Left ventricle myocardium inferior (tissue), 1 donor: Measurements from ENCODE around the gene NCR2. TPM values are rescaled to one million over a fixed set of nuclear protein-coding genes. Genes with fewer than 3 reads are reported as not detected.

Source experiments
- DNase-seq: peaks from one replicate; pipeline ENCODE4 v3.0.0-alpha.2; 2020
- H3K27ac ChIP-seq: fragments of 200-600 bp; replicated peaks from 2 replicates; pipeline ENCODE4 v1.8.0; 2021
- H3K27me3 ChIP-seq: fragments of 200-600 bp; 2 replicates; pipeline ENCODE4 v1.8.0; 2021; ENCODE audit warnings: low read depth
- H3K36me3 ChIP-seq: fragments of 200-600 bp; 2 replicates; pipeline ENCODE4 v1.8.0; 2021
- H3K4me1 ChIP-seq: fragments of 200-600 bp; 2 replicates; pipeline ENCODE4 v1.8.0; 2021
- H3K4me3 ChIP-seq: fragments of 200-600 bp; 2 replicates; pipeline ENCODE4 v1.8.0; 2021; ENCODE audit warnings: mild to moderate bottlenecking, moderate library complexity
- H3K9me3 ChIP-seq: fragments of 200-600 bp; replicated peaks from 2 replicates; pipeline ENCODE4 v1.8.0; 2021
- CTCF ChIP-seq: fragments of 200-600 bp; IDR thresholded peaks from 2 replicates; pipeline ENCODE4 v1.8.0; 2021; ENCODE audit warnings: antibody characterized with exemption, mild to moderate bottlenecking, borderline replicate concordance
- intact Hi-C: fragments of 100-400 bp; cut with micrococcal nuclease; formaldehyde crosslinking; loops from one replicate; pipeline ENCODE4 v1.11.0; 2022
- total RNA-seq: library from RNA; stranded (reverse); fragmentation: NEBNext Ultra II Directional; extraction: Animal tissue kit (Norgen Biotek cat#: 25700); gene quantifications from one replicate; pipeline ENCODE4 v1.2.1, GENCODE V29; 2021
- donor health status: DM: no; HTN: yes; CAD: no; lungs with severe emphysema.

The NCR2 gene
- total RNA-seq, 1 donor from 2014 or later = not detected

- no peak for TF ChIP-seq CTCF
- Histone ChIP-seq H3K4me1 (no peaks in the 10 kb centered on the region), H3K36me3 (no peaks in the 10 kb centered on the region), H3K27me3 (peaks cover 68% of the 10 kb centered on the region), H3K27ac (no peak overlapping the region), H3K4me3 (no peak overlapping the region), H3K9me3 (no peaks in the 10 kb centered on the region)
- intact Hi-C loops = no loop called here
- no peak for DNase-seq
Measured at GRCh38 chr6:41332842-41333736, 2.3 kb upstream of the NCR2 start.

- H3K36me3 ChIP-seq = no peaks in the 10 kb centered on the region
- no peaks in the 10 kb centered on the region for H3K9me3 ChIP-seq
- intact Hi-C loops = no loop called here
- H3K27ac ChIP-seq = no peak overlapping the region
- no peak for TF ChIP-seq CTCF
- no peaks in the 10 kb centered on the region for H3K4me1 ChIP-seq
- no peak overlapping the region for H3K4me3 ChIP-seq
- H3K27me3 ChIP-seq = peaks cover 73% of the 10 kb centered on the region
- DNase-seq = no peak
Measured at GRCh38 chr6:41334482-41335040, 847 bp upstream of the NCR2 start.

GRCh38 chr6:41335943-41336342 lies 535 bp downstream of the NCR2 start:
- no peak for DNase-seq
- H3K27me3 ChIP-seq = peaks cover 76% of the 10 kb centered on the region
- TF ChIP-seq CTCF = no peak
- H3K27ac ChIP-seq = no peak overlapping the region
- no peak overlapping the region for H3K4me3 ChIP-seq
- no peaks in the 10 kb centered on the region for H3K4me1 ChIP-seq
- H3K9me3 ChIP-seq = no peaks in the 10 kb centered on the region
- H3K36me3 ChIP-seq = no peaks in the 10 kb centered on the region
- intact Hi-C loops = no loop called here

- Histone ChIP-seq H3K27me3 (peaks cover 84% of the 10 kb centered on the region), H3K4me3 (no peak overlapping the region), H3K36me3 (no peaks in the 10 kb centered on the region), H3K9me3 (no peaks in the 10 kb centered on the region), H3K27ac (no peak overlapping the region), H3K4me1 (no peaks in the 10 kb centered on the region)
- no peak for DNase-seq
- intact Hi-C loops = no loop called here
- TF ChIP-seq CTCF = no peak
Measured at GRCh38 chr6:41336824-41337223, 1.4 kb downstream of the NCR2 start.

- no peak for TF ChIP-seq CTCF
- Histone ChIP-seq H3K27me3 (peaks cover 87% of the 10 kb centered on the region), H3K36me3 (no peaks in the 10 kb centered on the region), H3K9me3 (no peaks in the 10 kb centered on the region), H3K27ac (no peak overlapping the region), H3K4me3 (no peak overlapping the region), H3K4me1 (no peaks in the 10 kb centered on the region)
- intact Hi-C loops = no loop called here
- DNase-seq = no peak
Measured at GRCh38 chr6:41337709-41338108, 2.3 kb downstream of the NCR2 start.
